Measurements from ENCODE around the gene SERTAD1. TPM values are rescaled to one million over a fixed set of nuclear protein-coding genes. Genes with fewer than 3 reads are reported as not detected.
A peak's percentile ranks its signal among the peaks of the same experiment; 100 is the strongest.

The SERTAD1 gene
- total and polyA plus RNA-seq, 8 donors = 2.6 to 11.9 (median 4.7) TPM

DNA sequence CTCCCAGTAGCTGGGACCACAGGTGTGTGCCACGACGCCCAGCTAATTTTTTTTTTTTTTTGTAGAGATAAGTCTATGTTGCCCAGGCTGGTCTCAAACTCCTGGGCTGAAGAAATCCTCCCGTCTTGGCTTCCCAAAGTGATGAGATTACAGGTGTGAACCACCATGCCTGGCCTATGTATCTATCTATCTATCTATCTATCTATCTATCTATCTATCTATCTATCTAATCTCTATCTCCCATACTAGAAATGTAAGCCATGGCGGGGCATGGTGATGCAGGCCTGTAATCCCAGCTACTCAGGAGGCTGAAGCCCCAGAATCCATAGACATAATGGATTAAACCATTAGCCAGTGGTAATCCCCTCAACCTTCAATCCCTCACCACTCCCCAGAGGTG is 24.9 kb upstream of the SERTAD1 start:
- Histone ChIP-seq H3K27me3 (no peaks in the 10 kb centered on the region), H3K4me1 (no peaks in the 10 kb centered on the region), H3K4me3 (no peak overlapping the region), H3K27ac (no peak overlapping the region), H3K36me3 (no peaks in the 10 kb centered on the region), H3K9me3 (no peaks in the 10 kb centered on the region)
- intact Hi-C loops (cut with DNase I) = no loop called here
- no peak for TF ChIP-seq CTCF (IDR thresholded peaks at IDR 0.05)
- 66 to 81% methylated on average over 4 of the region's 4 CpGs for WGBS, 2 donors
- DNase-seq = no peak
- no peak for ATAC-seq
- FAIRE-seq = no peak

DNA sequence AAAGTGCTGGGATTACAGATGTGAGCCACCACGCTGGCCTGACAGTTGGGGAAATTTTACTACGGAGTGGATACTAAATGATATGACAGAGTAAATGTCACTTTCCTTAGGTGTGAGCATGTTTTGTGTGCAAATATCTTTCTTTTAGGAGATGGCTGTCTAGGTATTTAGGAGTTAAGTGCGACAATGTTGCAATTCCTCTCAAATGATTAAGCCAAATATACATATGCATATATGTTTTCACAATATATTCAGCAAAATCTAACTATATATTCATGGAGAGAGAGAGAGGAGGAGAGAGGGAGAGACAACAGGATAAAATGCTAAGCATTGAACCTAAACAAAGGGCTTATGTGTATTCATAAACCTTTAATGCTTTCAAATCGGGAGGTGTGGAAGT is 23.7 kb upstream of the SERTAD1 start:
- Histone ChIP-seq H3K27ac (no peak overlapping the region), H3K36me3 (no peaks in the 10 kb centered on the region), H3K27me3 (no peaks in the 10 kb centered on the region), H3K9me3 (no peaks in the 10 kb centered on the region), H3K4me3 (no peak overlapping the region), H3K4me1 (peaks cover 0 to 2% (median 0%) of the 10 kb centered on the region in 3 donors)
- DNase-seq = no peak
- no peak for FAIRE-seq
- 89 to 94% methylated on average over 4 of the region's 4 CpGs for WGBS, 2 donors
- TF ChIP-seq CTCF (IDR thresholded peaks at IDR 0.05) = no peak
- intact Hi-C loops (cut with DNase I) = no loop called here
- no peak for ATAC-seq

DNA sequence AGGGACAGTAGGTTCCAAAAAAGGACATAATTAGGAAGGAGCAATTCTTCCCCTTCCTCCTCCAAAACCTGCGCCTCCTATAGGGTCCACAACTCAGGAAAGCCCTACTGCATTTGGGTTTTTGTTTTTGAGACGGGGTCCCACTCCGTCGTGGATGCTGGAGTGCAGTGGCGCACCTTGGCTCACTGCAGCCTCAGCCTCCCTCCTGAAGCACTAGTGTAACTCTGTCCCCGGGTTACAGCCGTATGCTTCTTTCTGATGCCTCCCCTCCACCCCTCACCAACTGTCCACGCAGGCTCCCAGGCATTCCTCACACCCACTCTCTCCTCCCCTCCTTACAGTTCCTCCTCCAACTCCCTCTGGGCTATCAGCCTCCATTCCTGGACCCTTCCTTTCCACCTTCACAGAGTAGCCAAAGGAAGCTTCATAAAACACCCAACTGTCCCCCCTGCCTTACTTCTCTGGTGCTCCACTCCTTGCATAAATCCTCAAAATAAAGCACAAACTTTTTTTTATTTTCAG is 20.5 kb upstream of the SERTAD1 start:
- Histone ChIP-seq H3K27me3 (no peaks in the 10 kb centered on the region), H3K4me1 (peaks cover 0 to 11% (median 0%) of the 10 kb centered on the region in 3 donors), H3K27ac (no peak overlapping the region), H3K9me3 (no peaks in the 10 kb centered on the region), H3K36me3 (peaks cover 0 to 5% (median 5%) of the 10 kb centered on the region in 3 donors), H3K4me3 (no peak overlapping the region)
- FAIRE-seq (no peak), DNase-seq (no peak), ATAC-seq (no peak)
- intact Hi-C loops (cut with DNase I) = no loop called here
- WGBS, 2 donors = 78 to 79% methylated on average over 8 of the region's 8 CpGs
- no peak for TF ChIP-seq CTCF (IDR thresholded peaks at IDR 0.05)

DNA sequence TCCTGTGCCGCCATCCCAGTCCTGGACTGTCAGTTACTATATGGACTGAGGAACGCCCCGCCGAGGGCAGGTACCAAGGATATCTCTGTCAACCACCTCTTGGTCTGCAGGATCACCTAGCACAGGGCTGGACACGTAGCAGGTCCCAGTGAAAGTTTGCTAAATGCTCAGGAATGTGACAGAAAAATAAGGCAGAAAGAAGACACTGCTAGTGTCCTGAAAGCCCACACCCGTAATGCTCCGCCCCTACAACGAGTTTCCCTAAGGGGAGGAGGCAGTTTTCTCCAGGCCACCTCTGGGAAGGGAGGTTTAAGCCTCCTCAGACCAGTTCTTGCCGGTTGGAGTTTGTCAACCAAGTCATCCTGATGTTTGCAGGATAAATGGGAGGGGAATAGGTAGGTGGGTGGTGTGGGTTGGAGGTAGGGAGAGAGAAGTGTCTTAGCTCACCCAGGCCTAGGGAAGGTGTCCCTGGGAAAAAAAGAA is 20.0 kb upstream of the SERTAD1 start:
- Histone ChIP-seq H3K4me1 (peaks cover 0 to 11% (median 0%) of the 10 kb centered on the region in 3 donors), H3K27me3 (no peaks in the 10 kb centered on the region), H3K27ac (no peak overlapping the region), H3K9me3 (no peaks in the 10 kb centered on the region), H3K36me3 (peaks cover 0 to 10% (median 5%) of the 10 kb centered on the region in 3 donors), H3K4me3 (no peak overlapping the region)
- 57 to 65% methylated on average over 9 of the region's 9 CpGs for WGBS, 2 donors
- no peak for DNase-seq
- intact Hi-C loops (cut with DNase I) = no loop called here
- no peak for FAIRE-seq
- ATAC-seq = no peak
- no peak for TF ChIP-seq CTCF (IDR thresholded peaks at IDR 0.05)

GRCh38 chr19:40444825-40445312 is 19.1 kb upstream of the SERTAD1 start:
- TF ChIP-seq CTCF (IDR thresholded peaks at IDR 0.05) = no peak
- peaks cover 0 to 11% (median 5%) of the 10 kb centered on the region in 3 donors for H3K36me3 ChIP-seq
- FAIRE-seq (no peak), ATAC-seq (no peak), DNase-seq (no peak)
- WGBS, 2 donors = 10 to 12% methylated on average over 18 of the region's 18 CpGs
- peak overlapping the region; percentile 79 to 94 (median 90) for H3K27ac ChIP-seq
- no peaks in the 10 kb centered on the region for H3K27me3 ChIP-seq
- intact Hi-C loops (cut with DNase I) = no loop called here
- H3K9me3 ChIP-seq = no peaks in the 10 kb centered on the region
- peak overlapping the region; percentile 48 to 78 (median 72) for H3K4me3 ChIP-seq
- peaks cover 0 to 11% (median 0%) of the 10 kb centered on the region in 3 donors for H3K4me1 ChIP-seq

All from pancreas (tissue), 10 donors.